Calu3 (cell line): ENCODE data around the gene CACNA1D. TPM values are rescaled to one million over a fixed set of nuclear protein-coding genes. Genes with fewer than 3 reads are reported as not detected.

Experiments
- BruUV-seq: library from RNA; stranded (reverse); fragments of 400-500 nt; replicated peaks from 2 replicates; lab custom pipeline; 2021; lab: Mats Ljungman, UMichigan
- CTCF ChIA-PET: fragments of 300-600 bp; sonication (Branson Sonifier 250); formaldehyde crosslinking; loops from one replicate; lab custom pipeline; 2022; ENCODE audit warnings: antibody characterized with exemption; lab: Charles Lee
- DNase-seq: peaks from one replicate; pipeline ENCODE4 v3.0.0; 2022
- H3K27ac Mint-ChIP-seq: one replicate; pipeline ENCODE4 v1.8.0; 2022; ENCODE audit warnings: mixed read lengths; ENCODE audit not compliant: unreplicated experiment
- H3K27me3 Mint-ChIP-seq: one replicate; pipeline ENCODE4 v1.8.0; 2022; ENCODE audit warnings: mixed read lengths; ENCODE audit not compliant: unreplicated experiment
- H3K36me3 Mint-ChIP-seq: one replicate; pipeline ENCODE4 v1.8.0; 2022; ENCODE audit warnings: mild to moderate bottlenecking, moderate library complexity, mixed read lengths; ENCODE audit not compliant: insufficient read depth, unreplicated experiment
- H3K4me1 Mint-ChIP-seq: one replicate; pipeline ENCODE4 v1.8.0; 2022; ENCODE audit warnings: mild to moderate bottlenecking, low read depth, mixed read lengths; ENCODE audit not compliant: unreplicated experiment
- H3K4me3 Mint-ChIP-seq: one replicate; pipeline ENCODE4 v1.8.0; 2022; ENCODE audit warnings: mild to moderate bottlenecking, low read depth, moderate library complexity, mixed read lengths; ENCODE audit not compliant: unreplicated experiment
- H3K9me3 Mint-ChIP-seq: one replicate; pipeline ENCODE4 v1.8.0; 2022; ENCODE audit warnings: low read depth, mixed read lengths; ENCODE audit not compliant: unreplicated experiment
- intact Hi-C: fragments of 100-400 bp; cut with micrococcal nuclease; formaldehyde crosslinking; loops from one replicate; pipeline ENCODE4 v1.10.0; 2022; ENCODE audit not compliant: unreplicated experiment
- total RNA-seq: library from RNA; stranded (reverse); gene quantifications from 2 replicates; pipeline ENCODE4 v1.2.3, GENCODE V29; 2022
- TF ChIP-seq, protein P1 (sequence below): fragments of 200-600 bp; IDR thresholded peaks from one replicate; pipeline ENCODE4 v1.8.0; 2022; ENCODE audit warnings: antibody characterized with exemption; ENCODE audit not compliant: unreplicated experiment

The CACNA1D gene
- total RNA-seq, 1 experiment from 2014 or later = 48.3 TPM

DNA sequence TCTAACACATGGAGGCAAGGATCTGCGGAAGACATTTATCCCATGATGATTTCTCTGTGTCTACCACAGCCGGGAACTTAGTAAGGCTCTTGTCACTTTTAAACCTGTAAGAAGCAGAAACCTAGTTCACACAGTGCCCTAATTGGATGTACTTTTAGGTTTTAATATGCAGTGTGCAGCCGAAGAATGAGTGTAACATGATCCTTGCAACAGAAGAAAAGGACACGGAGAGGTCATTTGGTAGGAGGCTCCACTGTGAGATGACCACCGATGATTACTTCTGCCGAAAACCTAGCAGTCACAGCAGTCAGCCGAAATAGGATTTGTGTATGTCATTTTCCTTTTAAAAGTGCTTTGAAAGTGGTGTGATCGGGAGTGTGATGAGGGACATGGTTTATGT, 6.8 kb downstream of the CACNA1D start:
- H3K27me3 Mint-ChIP-seq = no peaks in the 10 kb centered on the region
- no peak overlapping the region for H3K4me3 Mint-ChIP-seq
- H3K36me3 Mint-ChIP-seq = peaks cover 18% of the 10 kb centered on the region
- no peak overlapping the region for H3K27ac Mint-ChIP-seq
- CTCF ChIA-PET = interaction anchor here (0.7 kb wide), 1 partner anchor 55 kb away, joined by 3 read pairs; no protein-coding TSS in a partner anchor
- intact Hi-C loops = no loop called here
- H3K4me1 Mint-ChIP-seq = peaks cover 20% of the 10 kb centered on the region
- BruUV-seq = no TSS peak
- DNase-seq = no peak
- TF ChIP-seq, protein P1, sequence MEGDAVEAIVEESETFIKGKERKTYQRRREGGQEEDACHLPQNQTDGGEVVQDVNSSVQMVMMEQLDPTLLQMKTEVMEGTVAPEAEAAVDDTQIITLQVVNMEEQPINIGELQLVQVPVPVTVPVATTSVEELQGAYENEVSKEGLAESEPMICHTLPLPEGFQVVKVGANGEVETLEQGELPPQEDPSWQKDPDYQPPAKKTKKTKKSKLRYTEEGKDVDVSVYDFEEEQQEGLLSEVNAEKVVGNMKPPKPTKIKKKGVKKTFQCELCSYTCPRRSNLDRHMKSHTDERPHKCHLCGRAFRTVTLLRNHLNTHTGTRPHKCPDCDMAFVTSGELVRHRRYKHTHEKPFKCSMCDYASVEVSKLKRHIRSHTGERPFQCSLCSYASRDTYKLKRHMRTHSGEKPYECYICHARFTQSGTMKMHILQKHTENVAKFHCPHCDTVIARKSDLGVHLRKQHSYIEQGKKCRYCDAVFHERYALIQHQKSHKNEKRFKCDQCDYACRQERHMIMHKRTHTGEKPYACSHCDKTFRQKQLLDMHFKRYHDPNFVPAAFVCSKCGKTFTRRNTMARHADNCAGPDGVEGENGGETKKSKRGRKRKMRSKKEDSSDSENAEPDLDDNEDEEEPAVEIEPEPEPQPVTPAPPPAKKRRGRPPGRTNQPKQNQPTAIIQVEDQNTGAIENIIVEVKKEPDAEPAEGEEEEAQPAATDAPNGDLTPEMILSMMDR = no peak
- H3K9me3 Mint-ChIP-seq = no peaks in the 10 kb centered on the region

DNA sequence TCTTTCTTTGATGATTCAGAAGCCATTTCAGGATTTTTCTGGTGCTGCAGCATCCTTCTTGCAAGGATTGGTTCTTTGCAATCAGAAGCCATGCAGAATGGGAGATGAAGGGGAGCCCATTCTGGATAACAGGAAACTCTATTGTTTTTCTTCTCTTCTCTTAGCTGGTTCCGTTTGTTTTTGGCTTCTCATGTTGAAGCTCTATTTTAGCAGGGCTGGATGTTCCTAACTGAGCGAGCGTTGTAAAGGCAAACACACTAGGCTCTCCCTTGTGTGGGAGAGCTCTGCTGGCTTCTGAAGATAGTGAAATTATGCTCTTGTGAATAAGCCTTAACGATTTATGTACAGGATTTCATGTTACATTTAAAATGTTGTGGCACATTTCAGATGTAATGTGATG, 8.3 kb downstream of the CACNA1D start:
- no TSS peak for BruUV-seq
- Mint-ChIP-seq H3K4me1 (peaks cover 21% of the 10 kb centered on the region), H3K36me3 (peaks cover 17% of the 10 kb centered on the region), H3K9me3 (no peaks in the 10 kb centered on the region), H3K27me3 (no peaks in the 10 kb centered on the region), H3K4me3 (no peak overlapping the region), H3K27ac (no peak overlapping the region)
- CTCF ChIA-PET = no interaction called here
- DNase-seq = no peak
- intact Hi-C loops = no loop called here
- TF ChIP-seq, protein P1 = no peak

DNA sequence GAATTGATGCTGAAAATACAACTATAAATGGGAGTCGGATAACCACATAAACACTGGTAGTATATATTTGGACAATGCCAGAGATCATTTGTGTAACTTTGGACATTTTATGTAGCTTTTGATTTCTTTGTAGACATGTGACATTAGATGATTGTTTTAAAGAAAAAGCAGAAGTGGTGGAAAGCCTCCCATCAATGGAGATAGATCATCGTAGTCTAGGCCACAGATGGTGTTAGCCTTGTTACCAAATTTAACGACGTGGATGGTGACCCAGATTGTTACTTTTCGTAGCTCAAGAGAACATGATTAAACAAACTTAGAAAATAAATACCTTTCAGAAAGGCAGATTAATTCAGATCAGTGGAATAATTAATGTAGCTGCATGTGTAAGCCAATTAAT, 8.8 kb downstream of the CACNA1D start:
- Mint-ChIP-seq H3K36me3 (peaks cover 17% of the 10 kb centered on the region), H3K4me1 (peaks cover 24% of the 10 kb centered on the region), H3K9me3 (no peaks in the 10 kb centered on the region), H3K27ac (no peak overlapping the region), H3K4me3 (no peak overlapping the region), H3K27me3 (no peaks in the 10 kb centered on the region)
- CTCF ChIA-PET = interaction anchor here (0.6 to 1.1 kb wide), 2 partner anchors 10 to 15 kb away, joined by 3 to 4 read pairs; no protein-coding TSS in a partner anchor
- BruUV-seq = no TSS peak
- TF ChIP-seq, protein P1 = no peak
- no peak for DNase-seq
- intact Hi-C loops = no loop called here

DNA sequence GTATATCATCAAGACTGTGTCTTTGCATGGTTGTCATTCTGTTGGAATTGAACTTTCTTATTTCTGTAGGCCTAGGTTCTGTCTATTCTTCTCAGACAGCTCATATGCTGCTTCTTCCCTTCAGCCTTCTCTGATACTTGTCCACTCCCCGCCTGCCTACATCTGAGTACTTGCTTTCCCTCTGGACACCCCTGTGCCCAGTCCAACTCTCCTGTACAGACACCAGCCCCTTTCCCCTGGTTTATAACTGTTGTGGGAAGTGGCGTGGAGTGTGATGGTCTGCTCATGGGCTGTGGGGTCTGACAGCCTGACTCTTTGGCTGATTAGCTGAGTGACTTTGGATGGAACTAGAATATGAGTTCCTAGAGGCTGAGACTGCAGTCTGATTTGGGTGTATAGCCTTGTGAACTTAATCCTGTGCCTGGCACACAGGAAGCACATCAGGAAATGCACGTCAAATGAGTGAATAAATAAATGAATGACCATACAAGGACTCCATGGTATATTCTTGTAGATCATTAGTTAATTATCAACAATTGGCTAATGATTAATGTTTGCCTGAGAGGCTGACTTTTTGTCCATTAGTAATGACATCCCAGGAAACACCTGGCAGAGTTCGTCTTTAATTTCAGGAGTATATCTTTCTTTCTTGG, 11.8 kb downstream of the CACNA1D start:
- H3K36me3 Mint-ChIP-seq = peaks cover 17% of the 10 kb centered on the region
- intact Hi-C loops = loop anchor here (2.0 kb wide), 1 partner anchor 27 kb away; no protein-coding TSS in a partner anchor
- no peaks in the 10 kb centered on the region for H3K27me3 Mint-ChIP-seq
- DNase-seq = peak; percentile 23
- TF ChIP-seq, protein P1 = no peak
- H3K27ac Mint-ChIP-seq = peak overlapping the region; percentile 99
- no peaks in the 10 kb centered on the region for H3K9me3 Mint-ChIP-seq
- H3K4me1 Mint-ChIP-seq = peaks cover 35% of the 10 kb centered on the region
- CTCF ChIA-PET = interaction anchor here (0.7 to 1.0 kb wide), 3 partner anchors 12 to 449 kb away, joined by 4 to 7 read pairs (median 6); partner anchors contain the start of gene CACNA1D
- peak overlapping the region; percentile 50 for H3K4me3 Mint-ChIP-seq
- no TSS peak for BruUV-seq
